Small intestine (tissue), 7 donors: ENCODE measurements around the gene CFAP141. TPM values are rescaled to one million over a fixed set of nuclear protein-coding genes. Genes with fewer than 3 reads are reported as not detected.

Experiments used
- DNase-seq, 2 donors: peaks; one replicate each; pipeline versions ENCODE4 v3.0.0 to v3.0.0-alpha.2; 2013
- FAIRE-seq: peaks from 2 replicates; lab custom pipeline; 2012; peaks lifted over from hg19 to GRCh38; lab: Jason Lieb, UNC
- H3K27ac ChIP-seq, 3 donors: one replicate each; pipeline ENCODE4 v1.5.1; 2013; ENCODE audit warnings: low read length in 2 of 3, mild to moderate bottlenecking in 2 of 3, control low read depth in 1 of 3, inconsistent platforms in 1 of 3, low read depth in 1 of 3, moderate library complexity in 1 of 3
- H3K27me3 ChIP-seq, 3 donors: one replicate each; pipeline ENCODE4 v1.6.1; 2013; ENCODE audit warnings: low read length in 3 of 3, inconsistent platforms in 1 of 3; ENCODE audit not compliant: control insufficient read depth in 3 of 3, insufficient read depth in 3 of 3
- H3K36me3 ChIP-seq, 3 donors: one replicate each; pipeline ENCODE4 v1.6.1; 2013; ENCODE audit warnings: low read length in 3 of 3, inconsistent platforms in 1 of 3, low read depth in 1 of 3, mild to moderate bottlenecking in 1 of 3, moderate library complexity in 1 of 3; ENCODE audit not compliant: control insufficient read depth in 3 of 3, insufficient read depth in 2 of 3
- H3K4me1 ChIP-seq, 3 donors: one replicate each; pipeline ENCODE4 v1.6.1; 2013; ENCODE audit warnings: low read length in 2 of 3, inconsistent platforms in 1 of 3, low read depth in 1 of 3, mild to moderate bottlenecking in 1 of 3, moderate library complexity in 1 of 3; ENCODE audit not compliant: control insufficient read depth in 3 of 3, insufficient read depth in 2 of 3
- H3K4me3 ChIP-seq, 3 donors: one replicate each; pipeline ENCODE4 v1.5.1; 2013; ENCODE audit warnings: low read length in 3 of 3, control low read depth in 1 of 3, inconsistent platforms in 1 of 3, low read depth in 1 of 3, mild to moderate bottlenecking in 1 of 3, moderate library complexity in 1 of 3
- H3K9me3 ChIP-seq, 2 donors: one replicate each; pipeline ENCODE4 v1.6.1; 2013; ENCODE audit warnings: low read depth in 1 of 2, low read length in 1 of 2; ENCODE audit not compliant: control insufficient read depth in 2 of 2, insufficient read depth in 1 of 2
- WGBS, 3 donors: extraction: QIAGEN DNeasy Blood & Tissue Kit; methylation state at CpG; one replicate each; pipeline ENCODE4 v1.1.7; 2013; 5-methylcytosine and 5-hydroxymethylcytosine counted together
- polyA plus RNA-seq, 4 donors: library from polyadenylated mRNA; stranded (reverse) in 3 of 4; unstranded in 1 of 4; fragments of 200-250 nt in 3 of 4; fragments of 120-200 nt in 1 of 4; gene quantifications; one replicate each; pipeline versions ENCODE4 v1.2.1 to v1.2.3, GENCODE V29; 2013
- donor health status: healthy with polysubstance abuse.
- donor health status: control.
- donor health status: control.
- donor health status: Bipolar disorder and iron deficiency.
- donor health status: healthy.

Gene CFAP141
- polyA plus RNA-seq, 4 donors: not detected

DNA sequence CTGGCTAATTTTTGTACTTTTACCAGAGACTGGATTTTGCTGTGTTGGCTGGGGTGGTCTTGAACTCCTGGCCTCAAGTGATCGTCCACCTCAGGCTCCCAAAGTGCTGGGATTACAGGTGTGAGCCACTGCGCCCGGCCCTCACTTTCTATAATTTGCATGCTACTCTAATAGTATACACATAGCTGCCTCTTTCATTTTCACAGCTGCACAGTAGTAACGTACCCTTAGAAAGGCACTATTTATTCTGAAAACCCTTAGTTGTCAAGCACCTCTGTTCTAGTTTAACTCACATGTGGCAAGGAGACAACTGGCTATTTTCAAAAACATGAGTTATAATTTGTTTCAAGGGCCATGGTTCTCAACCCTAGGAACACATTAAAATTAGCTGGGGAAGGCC is 31.5 kb downstream of the CFAP141 start:
- Histone ChIP-seq H3K36me3 (peaks cover 29 to 53% (median 32%) of the 10 kb centered on the region in 3 donors), H3K27ac (no peak overlapping the region), H3K4me1 (peaks cover 8 to 33% (median 33%) of the 10 kb centered on the region in 3 donors), H3K4me3 (no peak overlapping the region), H3K9me3 (no peaks in the 10 kb centered on the region), H3K27me3 (no peaks in the 10 kb centered on the region)
- no peak for DNase-seq
- FAIRE-seq: no peak
- 83 to 90% (median 89%) methylated on average over 4 of the region's 4 CpGs for WGBS, 3 donors

DNA sequence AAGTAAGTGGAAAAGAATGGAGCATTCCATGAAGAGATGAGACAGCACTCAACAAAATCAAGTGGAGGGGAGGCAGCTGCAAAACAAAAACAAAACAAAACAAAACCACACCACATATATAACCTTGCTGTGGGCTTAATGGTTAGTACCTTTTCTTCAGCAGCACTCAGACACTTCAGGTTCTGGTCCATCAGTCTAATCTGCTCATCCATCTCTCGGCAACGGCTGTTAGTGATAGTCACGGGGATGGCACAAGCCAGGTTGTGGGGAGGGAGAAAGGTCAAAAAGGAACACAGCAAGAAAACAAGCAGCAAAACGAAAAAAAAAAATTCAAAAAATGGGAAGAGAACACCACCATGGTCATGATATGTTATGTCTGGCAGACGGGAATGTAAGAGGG is 34.3 kb downstream of the CFAP141 start:
- H3K27me3 ChIP-seq: no peaks in the 10 kb centered on the region
- no peak for FAIRE-seq
- peaks cover 35 to 66% (median 50%) of the 10 kb centered on the region in 3 donors for H3K36me3 ChIP-seq
- no peak for DNase-seq
- H3K4me3 ChIP-seq: no peak overlapping the region
- H3K27ac ChIP-seq: no peak overlapping the region
- H3K4me1 ChIP-seq: peaks cover 0 to 10% (median 5%) of the 10 kb centered on the region in 3 donors
- H3K9me3 ChIP-seq: no peaks in the 10 kb centered on the region
- WGBS, 3 donors: 86 to 91% (median 91%) methylated on average over 5 of the region's 5 CpGs

DNA sequence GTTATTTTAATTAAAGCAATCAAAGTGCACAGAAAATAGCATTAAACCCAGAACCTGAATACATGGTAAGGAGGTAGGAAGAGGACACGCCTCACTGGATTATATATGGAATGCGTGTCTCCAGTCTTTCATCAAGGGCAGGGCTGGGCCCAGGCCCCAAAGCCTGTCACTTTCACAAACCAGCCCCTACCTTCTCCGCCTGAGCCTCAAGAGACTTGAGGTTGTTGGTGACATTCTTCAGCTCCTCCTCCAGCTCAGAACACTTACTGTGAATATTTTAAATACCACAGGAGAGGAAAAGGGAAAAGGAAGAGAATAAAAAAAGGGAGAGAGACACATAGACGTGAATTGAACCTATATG is 34.9 kb downstream of the CFAP141 start:
- DNase-seq (no peak), FAIRE-seq (no peak)
- H3K4me3 ChIP-seq: no peak overlapping the region
- peaks cover 0 to 5% (median 0%) of the 10 kb centered on the region in 3 donors for H3K4me1 ChIP-seq
- H3K36me3 ChIP-seq: peaks cover 37 to 73% (median 52%) of the 10 kb centered on the region in 3 donors
- H3K9me3 ChIP-seq: no peaks in the 10 kb centered on the region
- H3K27me3 ChIP-seq: no peaks in the 10 kb centered on the region
- H3K27ac ChIP-seq: no peak overlapping the region
- whole genome bisulfite sequencing, 3 donors: 88 to 89% (median 88%) methylated on average over 4 of the region's 4 CpGs

DNA sequence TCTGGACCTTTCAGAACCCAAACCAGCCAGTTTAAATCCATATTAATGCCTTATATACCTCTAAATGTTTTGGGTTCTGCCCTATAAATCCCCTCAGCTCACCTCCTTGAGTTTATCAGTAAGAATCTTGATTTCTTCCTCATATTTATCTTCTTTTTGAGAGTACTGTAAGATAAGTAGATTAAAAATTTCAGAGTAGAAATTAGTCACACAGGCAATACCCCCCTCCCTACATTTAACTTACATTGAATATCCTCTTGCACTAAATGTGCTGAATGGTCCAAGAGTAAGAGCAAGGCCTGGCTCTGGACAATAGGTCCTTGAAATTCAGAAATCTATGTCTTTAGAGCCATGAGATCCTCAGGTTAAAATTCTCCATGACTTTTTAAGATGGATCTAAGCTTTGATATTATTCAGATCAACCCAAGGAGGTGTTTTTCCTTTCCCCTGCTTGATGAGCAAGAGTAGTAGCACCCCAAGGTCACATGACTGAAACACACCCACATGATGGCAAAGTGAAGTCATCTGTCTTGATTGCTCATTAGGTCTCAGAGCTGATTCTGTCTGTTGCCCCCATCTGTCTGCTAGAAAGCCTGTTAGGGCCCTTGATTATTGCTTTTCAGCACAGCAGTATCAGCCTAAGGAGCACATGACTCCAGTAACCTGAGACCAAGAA is 35.4 kb downstream of the CFAP141 start:
- FAIRE-seq: no peak
- Histone ChIP-seq H3K9me3 (no peaks in the 10 kb centered on the region), H3K36me3 (peaks cover 37 to 69% (median 54%) of the 10 kb centered on the region in 3 donors), H3K27ac (no peak overlapping the region), H3K4me3 (no peak overlapping the region), H3K4me1 (no peaks in the 10 kb centered on the region), H3K27me3 (no peaks in the 10 kb centered on the region)
- DNase-seq: no peak

DNA sequence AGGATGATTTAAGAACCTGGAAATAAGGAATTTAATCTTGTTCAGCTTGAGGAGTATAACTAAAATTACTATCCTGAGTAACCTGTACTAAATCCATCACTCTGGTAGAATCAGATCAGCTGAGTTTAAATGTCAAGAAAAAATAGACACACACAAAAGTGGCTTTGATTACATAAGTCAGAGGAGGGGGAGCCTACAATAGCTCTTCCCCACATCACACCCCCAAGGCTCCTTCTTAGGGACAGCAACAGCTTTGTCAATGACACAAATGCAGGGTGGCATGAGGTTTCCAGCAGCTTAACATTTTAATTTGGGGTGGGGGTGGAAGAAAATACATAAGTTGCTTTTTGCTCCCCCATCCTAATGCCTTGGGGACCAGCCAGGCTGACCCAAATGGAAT is 38.7 kb downstream of the CFAP141 start:
- FAIRE-seq (no peak), DNase-seq (no peak)
- Histone ChIP-seq H3K4me3 (no peak overlapping the region), H3K9me3 (no peaks in the 10 kb centered on the region), H3K27me3 (no peaks in the 10 kb centered on the region), H3K4me1 (no peaks in the 10 kb centered on the region), H3K27ac (no peak overlapping the region), H3K36me3 (peaks cover 34 to 63% (median 58%) of the 10 kb centered on the region in 3 donors)

DNA sequence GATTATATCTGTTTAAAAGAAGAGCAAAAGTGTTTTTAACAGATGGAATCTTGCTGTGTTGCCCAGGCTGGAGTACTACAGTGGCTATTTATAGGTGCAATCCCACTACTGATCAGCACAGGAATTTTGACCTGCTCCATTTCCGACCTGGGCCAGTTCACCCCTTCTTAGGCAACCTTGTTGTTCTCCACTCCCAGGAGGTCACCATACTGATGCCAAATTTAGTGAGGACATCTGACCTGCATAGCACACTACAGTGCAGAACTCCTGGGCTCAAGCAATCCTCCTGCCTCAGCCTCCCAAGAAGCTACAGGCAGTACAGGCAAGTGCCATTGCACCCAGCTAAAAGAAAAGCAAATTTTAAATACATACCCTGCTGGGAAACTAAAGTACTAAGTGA is 39.9 kb downstream of the CFAP141 start:
- Histone ChIP-seq H3K4me1 (no peaks in the 10 kb centered on the region), H3K9me3 (no peaks in the 10 kb centered on the region), H3K4me3 (no peak overlapping the region), H3K27me3 (no peaks in the 10 kb centered on the region), H3K27ac (no peak overlapping the region), H3K36me3 (peaks cover 25 to 58% (median 51%) of the 10 kb centered on the region in 3 donors)
- FAIRE-seq: no peak
- DNase-seq: no peak
- WGBS, 3 donors: 78 to 100% (median 96%) methylated on average over 1 of the region's 1 CpG

DNA sequence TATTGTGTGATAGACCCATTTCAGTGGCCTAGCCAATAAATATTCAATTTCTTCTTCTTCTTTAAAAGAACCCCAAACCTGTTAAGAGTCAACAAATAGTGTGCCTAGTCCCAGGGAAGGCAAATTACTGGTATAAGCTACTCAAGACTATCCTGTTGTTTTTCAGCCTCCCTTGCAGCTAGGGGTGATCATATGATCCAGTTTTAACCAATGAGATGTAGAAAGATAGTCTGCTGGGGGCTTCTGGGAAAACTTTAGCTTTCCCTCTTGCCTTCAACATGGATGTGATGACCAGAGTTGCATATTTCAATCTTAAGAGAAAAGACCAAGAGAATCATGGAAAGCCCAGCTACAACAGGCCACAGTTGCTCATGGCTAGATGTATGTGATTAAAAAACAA is 46.6 kb downstream of the CFAP141 start:
- Histone ChIP-seq H3K4me3 (no peak overlapping the region), H3K9me3 (no peaks in the 10 kb centered on the region), H3K27ac (no peak overlapping the region), H3K27me3 (no peaks in the 10 kb centered on the region), H3K36me3 (peaks cover 18 to 41% (median 23%) of the 10 kb centered on the region in 3 donors), H3K4me1 (peaks cover 0 to 3% (median 0%) of the 10 kb centered on the region in 3 donors)
- no peak for FAIRE-seq
- DNase-seq: no peak

DNA sequence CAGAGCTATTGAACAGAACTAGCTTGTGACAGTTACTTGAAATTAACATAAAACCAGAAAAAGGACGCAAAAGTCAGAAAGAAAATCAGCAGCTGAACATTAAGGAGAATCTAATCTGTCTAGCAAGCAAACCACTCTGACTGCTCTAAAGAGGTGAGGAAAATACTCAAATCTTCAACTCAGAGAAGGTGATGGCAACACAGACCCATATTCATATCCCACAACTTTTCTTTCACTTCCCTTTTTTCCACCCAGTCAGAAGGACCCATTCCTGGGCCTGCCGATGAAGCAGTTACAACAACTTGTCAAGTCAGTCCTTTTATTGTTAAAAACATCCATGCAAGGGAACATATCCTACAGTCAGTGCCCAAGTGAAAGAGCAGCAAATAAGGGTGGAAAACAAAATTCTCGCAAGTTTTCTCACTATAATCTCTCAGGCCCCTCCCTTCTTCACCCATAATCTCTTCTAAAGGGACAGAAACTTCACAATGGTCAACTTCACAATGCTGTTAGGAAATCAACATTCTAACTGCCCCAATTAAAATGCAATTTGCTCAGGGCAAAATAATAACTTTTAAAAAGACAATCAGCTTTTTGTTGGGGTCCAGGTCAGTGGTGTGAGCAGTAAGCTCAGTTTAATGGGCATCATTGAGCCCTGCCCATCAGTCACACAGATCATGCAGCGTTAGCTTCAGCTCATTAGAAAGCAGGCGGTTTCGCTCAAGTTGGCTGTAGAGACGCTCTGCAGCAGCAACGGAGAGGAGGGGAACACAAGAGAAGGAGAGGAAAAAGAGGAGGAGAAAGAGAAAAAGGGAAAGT is 47.6 kb downstream of the CFAP141 start:
- FAIRE-seq (no peak), DNase-seq (no peak)
- 79 to 90% (median 80%) methylated on average over 8 of the region's 8 CpGs for WGBS, 3 donors
- Histone ChIP-seq H3K36me3 (peaks cover 9 to 36% (median 15%) of the 10 kb centered on the region in 3 donors), H3K9me3 (no peaks in the 10 kb centered on the region), H3K4me3 (no peak overlapping the region), H3K27ac (peak overlapping the region in 2 of 3 donors; percentile 37 to 38), H3K27me3 (no peaks in the 10 kb centered on the region), H3K4me1 (peaks cover 0 to 3% (median 0%) of the 10 kb centered on the region in 3 donors)
